Umbilical cord (tissue), 1 donor: ENCODE results near the gene SERP1. TPM values are rescaled to one million over a fixed set of nuclear protein-coding genes. Genes with fewer than 3 reads are reported as not detected.

ENCODE experiments used
- total RNA-seq: library from RNA; depleted of rRNA; stranded (reverse); fragments of >200 nt; gene quantifications from one replicate; pipeline ENCODE4 v1.2.3, GENCODE V29; 2014; ENCODE audit warnings: low replicate concordance; ENCODE audit not compliant: insufficient read depth

The SERP1 gene
- total RNA-seq, 1 donor from 2014 or later: 190 TPM

Other genes starting within 250 kb of the SERP1 start
- gene TSC22D2, start 138.2 kb downstream of the SERP1 start, total RNA-seq: 20.0 TPM
- 291 TPM for gene EIF2A, start 291 bp upstream of the SERP1 start, total RNA-seq
- 59.9 TPM for gene SELENOT, start 56.8 kb upstream of the SERP1 start, total RNA-seq
- gene ERICH6, start 157.4 kb upstream of the SERP1 start, total RNA-seq: not detected
- gene SIAH2, start 216.7 kb upstream of the SERP1 start, total RNA-seq: 87.6 TPM